ENCODE data around the gene SPATA46. TPM values are rescaled to one million over a fixed set of nuclear protein-coding genes. Genes with fewer than 3 reads are reported as not detected.

SPATA46 gene
- total and polyA plus RNA-seq, 11 donors: not detected

DNA sequence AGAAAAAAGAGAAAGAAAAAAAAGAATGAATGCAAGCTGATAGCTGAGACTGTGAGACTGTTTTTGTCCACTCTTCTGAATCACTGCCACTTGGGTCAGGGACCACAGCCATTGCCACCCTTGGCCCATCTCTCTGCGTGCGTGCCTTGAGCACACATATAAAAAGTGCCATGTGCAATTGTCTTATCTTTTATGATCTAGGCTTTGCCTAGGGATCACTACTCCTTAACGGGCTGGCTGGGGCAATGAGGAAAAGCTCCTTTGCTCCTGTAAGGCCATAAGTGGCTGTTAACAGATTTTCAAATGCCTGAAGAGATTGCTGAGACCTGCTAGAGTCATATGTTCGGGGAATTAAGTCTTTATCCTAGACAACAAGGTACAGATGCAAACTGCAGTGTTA lies 8.2 kb downstream of the SPATA46 start:
- TF ChIP-seq, protein P1, sequence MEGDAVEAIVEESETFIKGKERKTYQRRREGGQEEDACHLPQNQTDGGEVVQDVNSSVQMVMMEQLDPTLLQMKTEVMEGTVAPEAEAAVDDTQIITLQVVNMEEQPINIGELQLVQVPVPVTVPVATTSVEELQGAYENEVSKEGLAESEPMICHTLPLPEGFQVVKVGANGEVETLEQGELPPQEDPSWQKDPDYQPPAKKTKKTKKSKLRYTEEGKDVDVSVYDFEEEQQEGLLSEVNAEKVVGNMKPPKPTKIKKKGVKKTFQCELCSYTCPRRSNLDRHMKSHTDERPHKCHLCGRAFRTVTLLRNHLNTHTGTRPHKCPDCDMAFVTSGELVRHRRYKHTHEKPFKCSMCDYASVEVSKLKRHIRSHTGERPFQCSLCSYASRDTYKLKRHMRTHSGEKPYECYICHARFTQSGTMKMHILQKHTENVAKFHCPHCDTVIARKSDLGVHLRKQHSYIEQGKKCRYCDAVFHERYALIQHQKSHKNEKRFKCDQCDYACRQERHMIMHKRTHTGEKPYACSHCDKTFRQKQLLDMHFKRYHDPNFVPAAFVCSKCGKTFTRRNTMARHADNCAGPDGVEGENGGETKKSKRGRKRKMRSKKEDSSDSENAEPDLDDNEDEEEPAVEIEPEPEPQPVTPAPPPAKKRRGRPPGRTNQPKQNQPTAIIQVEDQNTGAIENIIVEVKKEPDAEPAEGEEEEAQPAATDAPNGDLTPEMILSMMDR (IDR thresholded peaks at IDR 0.05): no peak
- no peak for TF ChIP-seq POLR2A (IDR thresholded peaks at IDR 0.05)
- WGBS, 4 donors: 65 to 91% (median 76%) methylated on average over 3 to 4 of the region's 4 CpGs
- H3K27me3 ChIP-seq: no peaks in the 10 kb centered on the region
- no peaks in the 10 kb centered on the region for H3K9me3 ChIP-seq
- intact Hi-C loops (cut with DNase I): no loop called here
- H3K4me3 ChIP-seq: no peak overlapping the region
- H3K4me1 ChIP-seq: peaks cover 0 to 6% (median 0%) of the 10 kb centered on the region in 12 donors
- H3K27ac ChIP-seq: no peak overlapping the region
- DNase-seq: no peak
- H3K36me3 ChIP-seq: peaks cover 0 to 7% (median 0%) of the 10 kb centered on the region in 9 donors
- ATAC-seq: no peak

DNA sequence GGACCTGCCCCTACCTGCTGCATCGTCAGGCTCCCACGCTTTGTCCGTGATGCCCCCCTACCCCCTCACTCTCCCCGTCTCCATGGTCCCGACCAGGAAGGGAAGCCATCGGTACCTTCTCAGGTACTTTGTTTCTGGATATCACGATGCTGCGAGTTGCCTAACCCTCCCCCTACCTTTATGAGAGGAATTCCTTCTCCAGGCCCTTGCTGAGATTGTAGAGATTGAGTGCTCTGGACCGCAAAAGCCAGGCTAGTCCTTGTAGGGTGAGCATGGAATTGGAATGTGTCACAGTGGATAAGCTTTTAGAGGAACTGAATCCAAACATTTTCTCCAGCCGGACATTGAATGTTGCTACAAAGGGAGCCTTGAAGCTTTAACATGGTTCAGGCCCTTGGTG lies 8.9 kb downstream of the SPATA46 start:
- intact Hi-C loops (cut with DNase I): no loop called here
- 88 to 91% (median 90%) methylated on average over 10 of the region's 10 CpGs for WGBS, 4 donors
- DNase-seq (no peak), ATAC-seq (no peak)
- peaks cover 0 to 6% (median 0%) of the 10 kb centered on the region in 12 donors for H3K4me1 ChIP-seq
- no peaks in the 10 kb centered on the region for H3K27me3 ChIP-seq
- H3K36me3 ChIP-seq: peaks cover 0 to 7% (median 0%) of the 10 kb centered on the region in 9 donors
- no peak overlapping the region for H3K27ac ChIP-seq
- no peaks in the 10 kb centered on the region for H3K9me3 ChIP-seq
- H3K4me3 ChIP-seq: no peak overlapping the region
- no peak for TF ChIP-seq POLR2A (IDR thresholded peaks at IDR 0.05)
- TF ChIP-seq, protein P1 (IDR thresholded peaks at IDR 0.05): no peak

DNA sequence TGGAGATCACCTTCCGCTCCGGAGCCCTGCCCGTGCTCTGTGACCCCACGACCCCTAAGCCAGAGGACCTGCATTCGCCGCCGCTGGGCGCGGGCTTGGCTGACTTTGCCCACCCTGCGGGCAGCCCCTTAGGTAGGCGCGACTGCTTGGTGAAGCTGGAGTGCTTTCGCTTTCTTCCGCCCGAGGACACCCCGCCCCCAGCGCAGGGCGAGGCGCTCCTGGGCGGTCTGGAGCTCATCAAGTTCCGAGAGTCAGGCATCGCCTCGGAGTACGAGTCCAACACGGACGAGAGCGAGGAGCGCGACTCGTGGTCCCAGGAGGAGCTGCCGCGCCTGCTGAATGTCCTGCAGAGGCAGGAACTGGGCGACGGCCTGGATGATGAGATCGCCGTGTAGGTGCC lies 9.6 kb downstream of the SPATA46 start:
- TF ChIP-seq, protein P1 (IDR thresholded peaks at IDR 0.05): no peak
- no peak for TF ChIP-seq POLR2A (IDR thresholded peaks at IDR 0.05)
- H3K27me3 ChIP-seq: no peaks in the 10 kb centered on the region
- ATAC-seq: peak in 3 of 4 donors; percentile 41 to 57 (median 49)
- DNase-seq: peak in 1 of 5 donors; percentile 32
- H3K4me3 ChIP-seq: peak overlapping the region in 8 of 12 donors; percentile 28 to 56 (median 48)
- peaks cover 0 to 1% (median 0%) of the 10 kb centered on the region in 12 donors for H3K4me1 ChIP-seq
- H3K9me3 ChIP-seq: no peaks in the 10 kb centered on the region
- intact Hi-C loops (cut with DNase I): no loop called here
- H3K36me3 ChIP-seq: peaks cover 0 to 7% (median 0%) of the 10 kb centered on the region in 9 donors
- H3K27ac ChIP-seq: no peak overlapping the region
- 76 to 97% (median 79%) methylated on average over 36 of the region's 36 CpGs for WGBS, 4 donors

DNA sequence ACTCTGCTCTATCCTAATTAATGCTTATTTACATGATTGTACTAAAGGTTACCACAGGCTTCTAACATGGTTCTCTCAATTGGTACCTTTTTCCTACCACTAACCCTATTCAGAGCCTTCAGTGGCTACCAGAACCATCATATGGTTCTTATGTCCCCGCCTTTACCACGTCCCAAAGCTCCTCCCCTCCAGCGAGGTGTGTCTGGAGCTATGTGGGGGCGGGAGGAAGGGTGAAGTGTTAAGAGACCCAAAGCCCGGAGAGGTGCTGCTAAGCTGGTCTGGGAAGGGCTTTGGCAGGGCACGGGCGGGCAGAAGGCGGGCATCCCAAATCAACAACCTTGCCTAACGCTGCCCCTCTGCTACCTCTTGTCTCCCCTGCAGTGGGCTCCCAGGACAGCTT lies 10.0 kb downstream of the SPATA46 start:
- 83 to 86% (median 85%) methylated on average over 9 of the region's 9 CpGs for WGBS, 4 donors
- no peak overlapping the region for H3K27ac ChIP-seq
- no peaks in the 10 kb centered on the region for H3K27me3 ChIP-seq
- no peak for TF ChIP-seq POLR2A (IDR thresholded peaks at IDR 0.05)
- TF ChIP-seq, protein P1 (IDR thresholded peaks at IDR 0.05): no peak
- ATAC-seq: peak in 3 of 4 donors; percentile 18 to 28 (median 26)
- peaks cover 0 to 7% (median 0%) of the 10 kb centered on the region in 9 donors for H3K36me3 ChIP-seq
- no peaks in the 10 kb centered on the region for H3K4me1 ChIP-seq
- intact Hi-C loops (cut with DNase I): no loop called here
- H3K4me3 ChIP-seq: peak overlapping the region in 8 of 12 donors; percentile 28 to 56 (median 48)
- DNase-seq: no peak
- H3K9me3 ChIP-seq: no peaks in the 10 kb centered on the region
